ENCODE measurements around the gene MFN1. TPM values are rescaled to one million over a fixed set of nuclear protein-coding genes. Genes with fewer than 3 reads are reported as not detected.
A peak's percentile ranks its signal among the peaks of the same experiment; 100 is the strongest.

Gene MFN1
- total RNA-seq, 1 donor from 2014 or later = 53.1 TPM

DNA sequence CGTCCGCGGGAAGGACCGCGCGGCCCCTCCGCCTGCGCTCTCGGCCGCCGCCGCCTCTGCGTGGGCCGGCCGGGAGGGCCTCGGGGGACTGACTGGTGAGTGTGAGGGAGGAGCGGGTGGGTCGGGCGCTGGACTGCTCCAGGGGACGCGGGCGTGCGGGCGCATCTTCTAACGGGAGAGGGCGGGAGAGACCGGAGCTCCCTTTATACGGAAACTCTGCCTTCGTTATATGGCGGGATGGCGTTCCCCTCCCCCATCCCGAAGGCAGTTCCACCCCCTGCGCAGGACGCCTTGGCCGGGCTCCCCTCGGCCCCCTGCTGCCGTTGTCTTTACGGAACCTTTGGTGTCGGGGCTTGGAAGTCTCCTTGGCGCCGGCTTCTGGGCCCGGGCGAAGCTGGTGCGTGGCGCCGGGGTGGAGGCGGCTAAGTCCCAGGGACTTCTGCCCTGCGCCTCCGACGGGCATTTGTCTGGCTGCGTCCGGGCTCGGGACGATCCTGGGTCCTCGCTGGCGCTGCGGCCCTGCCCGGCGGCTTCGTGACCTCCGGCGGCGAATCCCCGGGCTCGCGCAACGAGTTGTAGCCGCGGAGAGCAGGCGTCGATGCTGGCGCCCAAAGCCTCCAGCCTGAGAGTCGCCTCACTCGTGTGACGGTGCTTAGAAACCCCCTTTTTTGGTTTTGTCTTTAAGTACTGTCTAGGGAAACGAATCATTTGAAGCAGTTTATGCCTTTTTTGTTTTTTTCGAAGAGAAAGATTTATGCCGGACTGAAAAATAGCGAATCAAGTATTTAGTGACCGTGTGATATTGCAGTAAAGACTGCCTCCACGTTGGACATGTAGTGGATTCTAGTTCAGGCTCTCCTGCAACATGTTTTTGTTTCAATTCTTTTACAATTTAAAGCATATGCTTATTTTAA lies 24.1 kb upstream of the MFN1 start:
- FAIRE-seq = no peak
- peaks cover 55% of the 10 kb centered on the region for H3K79me2 ChIP-seq (ENCODE audit: insufficient read depth, low read length)
- peak; percentile 53 for DNase-seq (ENCODE audit: low read depth)

DNA sequence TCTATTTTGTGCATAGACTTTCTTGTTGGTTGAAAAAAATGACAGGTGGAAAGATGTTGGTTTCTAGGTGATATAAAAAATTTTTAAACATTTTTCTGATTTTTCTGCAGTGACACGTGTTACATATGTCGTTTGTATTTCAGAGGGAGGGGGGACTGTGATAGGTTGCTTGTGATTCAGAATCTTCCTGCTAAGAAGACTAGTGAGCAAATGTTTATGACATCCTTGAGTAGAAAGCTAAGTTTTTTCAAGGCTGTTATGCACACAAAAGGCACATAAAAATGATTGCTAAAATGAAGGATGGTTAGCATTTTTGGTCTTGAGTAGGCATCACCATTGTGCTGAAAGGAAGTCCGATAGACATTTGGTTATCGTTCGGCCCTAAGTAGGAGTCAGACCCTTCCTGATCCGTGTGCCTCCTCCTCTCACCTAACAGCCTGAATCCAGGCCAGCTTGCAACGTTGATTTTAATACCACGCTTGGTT lies 23.2 kb upstream of the MFN1 start:
- Histone ChIP-seq H3K9ac (ENCODE audit: low read length) (peak overlapping the region; percentile 94), H3K79me2 (ENCODE audit: insufficient read depth, low read length) (peaks cover 62% of the 10 kb centered on the region), H3K27ac (ENCODE audit: low read depth, low read length) (peak overlapping the region; percentile 91), H3K4me2 (ENCODE audit: low read length) (peak overlapping the region; percentile 99), H2AFZ (ENCODE audit: low read depth, low read length) (no peak overlapping the region), H3K9me3 (ENCODE audit: insufficient read depth, low read depth, low read length) (no peaks in the 10 kb centered on the region), H3K27me3 (ENCODE audit: insufficient read depth, low read length) (no peaks in the 10 kb centered on the region), H4K20me1 (ENCODE audit: insufficient read depth, low read length) (peaks cover 26% of the 10 kb centered on the region), H3K36me3 (ENCODE audit: insufficient read depth, low read length) (peaks cover 5% of the 10 kb centered on the region), H3K4me3 (ENCODE audit: insufficient read depth, low read depth, low read length) (peak overlapping the region; percentile 82), H3K4me1 (ENCODE audit: insufficient read depth, low read length) (peaks cover 9% of the 10 kb centered on the region)
- peak overlapping the region; percentile 97 for H3K4me3 Mint-ChIP-seq (ENCODE audit: unreplicated experiment)
- FAIRE-seq (peak; percentile 49), DNase-seq (ENCODE audit: low read depth) (peak; percentile 43)
- H3K27me3 Mint-ChIP-seq (ENCODE audit: low read depth, unreplicated experiment) = no peaks in the 10 kb centered on the region
- H3K4me1 Mint-ChIP-seq (ENCODE audit: low read depth, unreplicated experiment) = peaks cover 9% of the 10 kb centered on the region
- peak overlapping the region; percentile 92 for H3K27ac Mint-ChIP-seq (ENCODE audit: unreplicated experiment)
- H3K9me3 Mint-ChIP-seq (ENCODE audit: unreplicated experiment) = no peaks in the 10 kb centered on the region
- TF ChIP-seq, protein P1, sequence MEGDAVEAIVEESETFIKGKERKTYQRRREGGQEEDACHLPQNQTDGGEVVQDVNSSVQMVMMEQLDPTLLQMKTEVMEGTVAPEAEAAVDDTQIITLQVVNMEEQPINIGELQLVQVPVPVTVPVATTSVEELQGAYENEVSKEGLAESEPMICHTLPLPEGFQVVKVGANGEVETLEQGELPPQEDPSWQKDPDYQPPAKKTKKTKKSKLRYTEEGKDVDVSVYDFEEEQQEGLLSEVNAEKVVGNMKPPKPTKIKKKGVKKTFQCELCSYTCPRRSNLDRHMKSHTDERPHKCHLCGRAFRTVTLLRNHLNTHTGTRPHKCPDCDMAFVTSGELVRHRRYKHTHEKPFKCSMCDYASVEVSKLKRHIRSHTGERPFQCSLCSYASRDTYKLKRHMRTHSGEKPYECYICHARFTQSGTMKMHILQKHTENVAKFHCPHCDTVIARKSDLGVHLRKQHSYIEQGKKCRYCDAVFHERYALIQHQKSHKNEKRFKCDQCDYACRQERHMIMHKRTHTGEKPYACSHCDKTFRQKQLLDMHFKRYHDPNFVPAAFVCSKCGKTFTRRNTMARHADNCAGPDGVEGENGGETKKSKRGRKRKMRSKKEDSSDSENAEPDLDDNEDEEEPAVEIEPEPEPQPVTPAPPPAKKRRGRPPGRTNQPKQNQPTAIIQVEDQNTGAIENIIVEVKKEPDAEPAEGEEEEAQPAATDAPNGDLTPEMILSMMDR (IDR thresholded peaks at IDR 0.05; ENCODE audit: insufficient read depth, low read depth, low read length) = no peak
- no peak for TF ChIP-seq EZH2 (IDR thresholded peaks at IDR 0.05; ENCODE audit: insufficient read depth, low read length)
- no peaks in the 10 kb centered on the region for H3K36me3 Mint-ChIP-seq (ENCODE audit: low read depth, unreplicated experiment)

More for the DNA sequence above, 24.1 kb upstream of the MFN1 start:
- H3K4me2 ChIP-seq (ENCODE audit: low read length) = peak overlapping the region; percentile 99
- Mint-ChIP-seq H3K27me3 (ENCODE audit: low read depth, unreplicated experiment) (peaks cover under 1% of the 10 kb centered on the region), H3K36me3 (ENCODE audit: low read depth, unreplicated experiment) (no peaks in the 10 kb centered on the region), H3K4me3 (ENCODE audit: unreplicated experiment) (peak overlapping the region; percentile 97), H3K4me1 (ENCODE audit: low read depth, unreplicated experiment) (peaks cover 9% of the 10 kb centered on the region), H3K27ac (ENCODE audit: unreplicated experiment) (peak overlapping the region; percentile 85), H3K9me3 (ENCODE audit: unreplicated experiment) (no peaks in the 10 kb centered on the region)
- TF ChIP-seq, protein P1 (IDR thresholded peaks at IDR 0.05; ENCODE audit: insufficient read depth, low read depth, low read length) = no peak
- no peak for TF ChIP-seq EZH2 (IDR thresholded peaks at IDR 0.05; ENCODE audit: insufficient read depth, low read length)
- H3K27me3 ChIP-seq (ENCODE audit: insufficient read depth, low read length) = no peaks in the 10 kb centered on the region
- no peaks in the 10 kb centered on the region for H3K36me3 ChIP-seq (ENCODE audit: insufficient read depth, low read length)
- peak overlapping the region; percentile 99 for H2AFZ ChIP-seq (ENCODE audit: low read depth, low read length)
- peak overlapping the region; percentile 82 for H3K4me3 ChIP-seq (ENCODE audit: insufficient read depth, low read depth, low read length)
- H3K4me1 ChIP-seq (ENCODE audit: insufficient read depth, low read length) = peaks cover 9% of the 10 kb centered on the region
- peaks cover 22% of the 10 kb centered on the region for H4K20me1 ChIP-seq (ENCODE audit: insufficient read depth, low read length)
- H3K27ac ChIP-seq (ENCODE audit: low read depth, low read length) = peak overlapping the region; percentile 91
- no peaks in the 10 kb centered on the region for H3K9me3 ChIP-seq (ENCODE audit: insufficient read depth, low read depth, low read length)
- peak overlapping the region; percentile 94 for H3K9ac ChIP-seq (ENCODE audit: low read length)
